MM.1S (cell line): ENCODE measurements around the gene SYT1.

ENCODE experiments used
- DNase-seq: peaks from one replicate; pipeline ENCODE4 v3.0.0-alpha.2; 2015
- H2AFZ ChIP-seq: fragments of 300-600 bp; sonication (generic); 2 replicates; pipeline ENCODE4 v1.6.0; 2016; ENCODE audit warnings: antibody characterized with exemption, low read length
- H3F3A ChIP-seq: fragments of 300-600 bp; sonication (generic); 2 replicates; pipeline ENCODE4 v1.6.1; 2016; ENCODE audit warnings: mild to moderate bottlenecking, antibody characterized with exemption, low read length, moderate library complexity, mixed read lengths; ENCODE audit not compliant: insufficient read depth
- H3K27ac ChIP-seq: fragments of 300-600 bp; sonication (generic); 2 replicates; pipeline ENCODE4 v1.5.1; 2016; ENCODE audit warnings: mild to moderate bottlenecking, low read length
- H3K27me3 ChIP-seq: fragments of 300-600 bp; sonication (generic); replicated peaks from 2 replicates; pipeline ENCODE4 v1.6.0; 2016; ENCODE audit warnings: low read length; ENCODE audit not compliant: insufficient read depth
- H3K36me3 ChIP-seq: fragments of 300-600 bp; sonication (generic); replicated peaks from 2 replicates; pipeline ENCODE4 v1.6.1; 2016; ENCODE audit warnings: mild to moderate bottlenecking, low read length, mixed read lengths; ENCODE audit not compliant: insufficient read depth
- H3K4me1 ChIP-seq: fragments of 300-600 bp; sonication (generic); 2 replicates; pipeline ENCODE4 v1.6.1; 2016; ENCODE audit warnings: low read length, mixed read lengths
- H3K4me2 ChIP-seq: fragments of 300-600 bp; sonication (generic); 2 replicates; pipeline ENCODE4 v1.6.0; 2016; ENCODE audit warnings: low read depth, low read length
- H3K4me3 ChIP-seq: fragments of 300-600 bp; sonication (generic); 2 replicates; pipeline ENCODE4 v1.5.1; 2016; ENCODE audit warnings: low read length, mixed read lengths
- H3K79me2 ChIP-seq: fragments of 300-600 bp; sonication (generic); 2 replicates; pipeline ENCODE4 v1.6.1; 2016; ENCODE audit warnings: mixed run types, low read length, mixed read lengths
- H3K9ac ChIP-seq: fragments of 300-600 bp; sonication (generic); 2 replicates; pipeline ENCODE4 v1.6.1; 2016; ENCODE audit warnings: low read length, mixed read lengths
- H3K9me2 ChIP-seq: fragments of 300-600 bp; sonication (generic); replicated peaks from 2 replicates; pipeline ENCODE4 v1.6.1; 2016; ENCODE audit warnings: mild to moderate bottlenecking, low read length, mixed read lengths; ENCODE audit not compliant: insufficient read depth
- H3K9me3 ChIP-seq: fragments of 300-600 bp; sonication (generic); replicated peaks from 2 replicates; pipeline ENCODE4 v1.6.1; 2016; ENCODE audit warnings: mild to moderate bottlenecking, low read length, mixed read lengths; ENCODE audit not compliant: insufficient read depth
- H4K20me1 ChIP-seq: fragments of 300-600 bp; sonication (generic); 2 replicates; pipeline ENCODE4 v1.6.1; 2016; ENCODE audit warnings: mild to moderate bottlenecking, low read length, moderate library complexity, mixed read lengths; ENCODE audit not compliant: insufficient read depth
- EZH2 ChIP-seq: fragments of 300-600 bp; sonication (generic); optimal IDR thresholded peaks from 2 replicates; pipeline ENCODE3; 2017; ENCODE audit warnings: low read depth, mild to moderate bottlenecking, antibody characterized with exemption, low read length, mixed read lengths
- EZH2phosphoT487 ChIP-seq: fragments of 300-600 bp; sonication (generic); IDR thresholded peaks from 2 replicates; pipeline ENCODE4 v1.6.1; 2018; ENCODE audit warnings: antibody characterized with exemption, low read length
- TF ChIP-seq, protein P1 (sequence below): fragments of 300-600 bp; sonication (generic); IDR thresholded peaks from 2 replicates; pipeline ENCODE4 v1.5.1; 2016; ENCODE audit warnings: antibody characterized with exemption, low read length, mixed read lengths

Gene SYT1

DNA sequence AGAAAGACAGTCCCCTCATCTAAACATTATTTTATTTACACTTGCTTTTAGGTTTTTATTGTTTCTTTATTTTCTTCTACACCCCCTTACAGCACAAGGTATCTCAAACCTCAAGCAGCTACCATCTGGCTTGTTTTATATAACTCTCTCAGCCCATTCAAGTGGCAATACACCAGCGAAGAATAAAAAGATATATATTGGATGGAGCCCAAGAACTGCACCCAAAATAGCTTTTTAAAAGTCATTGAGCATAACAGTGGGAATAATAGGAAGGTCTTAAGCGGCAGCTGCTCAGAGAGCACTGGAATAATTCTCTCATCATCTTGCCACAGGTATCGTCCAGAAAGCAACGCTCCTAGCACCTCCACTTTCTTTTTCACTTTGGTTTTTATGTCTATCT, 322.5 kb downstream of the SYT1 start:
- Histone ChIP-seq H4K20me1 (no peaks in the 10 kb centered on the region), H3K36me3 (no peaks in the 10 kb centered on the region), H3K4me1 (peaks cover 17% of the 10 kb centered on the region; the same call in 1 of the 2 replicates), H3K9me3 (no peaks in the 10 kb centered on the region), H3F3A (peaks cover 5% of the 10 kb centered on the region; the same call in 1 of the 2 replicates), H3K4me2 (peak overlapping the region; percentile 75), H3K27me3 (no peaks in the 10 kb centered on the region), H3K4me3 (peak overlapping the region; percentile 62), H3K79me2 (no peaks in the 10 kb centered on the region), H2AFZ (peak overlapping the region; percentile 12), H3K27ac (no peak overlapping the region), H3K9ac (peak overlapping the region; percentile 17; the same call in 1 of the 2 replicates), H3K9me2 (no peaks in the 10 kb centered on the region)
- peak; percentile 42 for DNase-seq
- TF ChIP-seq, protein P1, sequence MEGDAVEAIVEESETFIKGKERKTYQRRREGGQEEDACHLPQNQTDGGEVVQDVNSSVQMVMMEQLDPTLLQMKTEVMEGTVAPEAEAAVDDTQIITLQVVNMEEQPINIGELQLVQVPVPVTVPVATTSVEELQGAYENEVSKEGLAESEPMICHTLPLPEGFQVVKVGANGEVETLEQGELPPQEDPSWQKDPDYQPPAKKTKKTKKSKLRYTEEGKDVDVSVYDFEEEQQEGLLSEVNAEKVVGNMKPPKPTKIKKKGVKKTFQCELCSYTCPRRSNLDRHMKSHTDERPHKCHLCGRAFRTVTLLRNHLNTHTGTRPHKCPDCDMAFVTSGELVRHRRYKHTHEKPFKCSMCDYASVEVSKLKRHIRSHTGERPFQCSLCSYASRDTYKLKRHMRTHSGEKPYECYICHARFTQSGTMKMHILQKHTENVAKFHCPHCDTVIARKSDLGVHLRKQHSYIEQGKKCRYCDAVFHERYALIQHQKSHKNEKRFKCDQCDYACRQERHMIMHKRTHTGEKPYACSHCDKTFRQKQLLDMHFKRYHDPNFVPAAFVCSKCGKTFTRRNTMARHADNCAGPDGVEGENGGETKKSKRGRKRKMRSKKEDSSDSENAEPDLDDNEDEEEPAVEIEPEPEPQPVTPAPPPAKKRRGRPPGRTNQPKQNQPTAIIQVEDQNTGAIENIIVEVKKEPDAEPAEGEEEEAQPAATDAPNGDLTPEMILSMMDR, result no peak
- TF ChIP-seq EZH2 (no peak), EZH2phosphoT487 (no peak)

DNA sequence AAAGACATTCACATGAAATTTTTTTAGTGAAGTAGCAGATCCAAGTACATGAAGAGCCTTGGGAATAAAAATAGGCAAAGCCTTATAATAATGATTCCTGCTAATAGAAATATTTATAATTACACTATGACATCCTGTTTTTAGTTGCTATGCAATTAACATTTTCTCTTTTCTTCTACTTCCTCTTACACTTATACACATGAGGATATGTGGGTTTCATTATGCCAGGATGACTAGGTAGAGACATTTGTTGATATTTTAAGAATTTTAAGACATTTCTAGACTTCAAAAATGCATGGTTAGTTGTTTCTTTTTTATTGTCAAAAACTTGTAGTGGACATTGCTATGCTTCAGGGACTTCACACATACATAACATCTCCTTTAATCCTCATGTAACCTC, 326.8 kb downstream of the SYT1 start:
- H3K9ac ChIP-seq, result no peak overlapping the region
- H3K36me3 ChIP-seq, result no peaks in the 10 kb centered on the region
- H4K20me1 ChIP-seq, result no peaks in the 10 kb centered on the region
- no peak overlapping the region; the same call in 1 of the 2 replicates for H3K27ac ChIP-seq
- peaks cover 5% of the 10 kb centered on the region; the same call in 1 of the 2 replicates for H3F3A ChIP-seq
- H3K79me2 ChIP-seq, result no peaks in the 10 kb centered on the region
- H3K9me2 ChIP-seq, result no peaks in the 10 kb centered on the region
- TF ChIP-seq, protein P1, result no peak
- TF ChIP-seq EZH2phosphoT487 (no peak), EZH2 (no peak)
- H2AFZ ChIP-seq, result no peak overlapping the region
- H3K9me3 ChIP-seq, result no peaks in the 10 kb centered on the region
- H3K4me3 ChIP-seq, result no peak overlapping the region
- H3K4me1 ChIP-seq, result peaks cover 14% of the 10 kb centered on the region; the same call in 1 of the 2 replicates
- H3K27me3 ChIP-seq, result no peaks in the 10 kb centered on the region
- H3K4me2 ChIP-seq, result 0 out of 2 replicates have a peak overlapping the region, but pooled peaks have one; percentile 14
- no peak for DNase-seq

GRCh38 chr12:79194595-79194994, 330.0 kb downstream of the SYT1 start:
- H3K4me2 ChIP-seq, result no peak overlapping the region
- no peak overlapping the region for H2AFZ ChIP-seq
- TF ChIP-seq EZH2 (no peak), EZH2phosphoT487 (no peak)
- TF ChIP-seq, protein P1, result no peak
- no peaks in the 10 kb centered on the region for H3K27me3 ChIP-seq
- H4K20me1 ChIP-seq, result no peaks in the 10 kb centered on the region
- H3K4me1 ChIP-seq, result peaks cover 6% of the 10 kb centered on the region; the same call in 1 of the 2 replicates
- no peak overlapping the region for H3K4me3 ChIP-seq
- H3K9me3 ChIP-seq, result no peaks in the 10 kb centered on the region
- no peaks in the 10 kb centered on the region for H3K79me2 ChIP-seq
- no peak overlapping the region for H3K27ac ChIP-seq
- no peaks in the 10 kb centered on the region for H3F3A ChIP-seq
- DNase-seq, result no peak
- no peaks in the 10 kb centered on the region for H3K9me2 ChIP-seq
- no peaks in the 10 kb centered on the region for H3K36me3 ChIP-seq
- no peak overlapping the region for H3K9ac ChIP-seq
